HepG2 (cell line): ENCODE measurements around the gene AP3B2.

ENCODE experiments used
- MAZ ChIP-seq, 2 experiments: sonication (generic) in 1 of 2; formaldehyde crosslinking in 1 of 2; IDR thresholded peaks; 2 replicates each; pipeline versions ENCODE4 v1.5.0 to v1.6.1; 2012 to 2020; ENCODE audit warnings: low read depth in 2 of 2, mild to moderate bottlenecking in 2 of 2, borderline replicate concordance in 1 of 2, improper control_type of control experiment in 1 of 2, low read length in 1 of 2, missing genetic modification reagents in 1 of 2, moderate library complexity in 1 of 2
- YEATS4 ChIP-seq: sonication (generic); formaldehyde crosslinking; IDR thresholded peaks from 2 replicates; pipeline ENCODE4 v1.4.0; 2020; ENCODE audit warnings: missing genetic modification reagents, borderline replicate concordance

DNA sequence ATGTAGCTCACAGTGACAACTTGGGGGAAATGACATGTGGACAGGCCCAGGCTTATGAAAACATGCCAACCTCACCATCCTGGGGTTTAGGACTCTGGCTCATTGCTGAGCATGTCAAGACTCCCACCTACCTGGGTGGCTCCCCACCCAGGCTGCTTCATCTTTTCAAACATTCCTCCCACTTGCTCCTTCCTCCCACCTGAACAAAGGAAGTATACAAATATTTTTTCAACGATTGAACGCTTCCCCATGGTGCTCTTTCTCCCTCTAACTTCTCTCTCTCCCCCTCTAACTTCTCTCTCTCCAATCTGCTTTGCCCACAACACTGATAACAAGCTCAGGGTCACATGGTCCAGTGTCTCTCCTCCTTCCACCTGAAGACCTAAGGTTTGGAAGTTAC lies 34.8 kb downstream of the AP3B2 start:
- TF ChIP-seq MAZ (IDR thresholded peaks at IDR 0.05; ENCODE audit: borderline replicate concordance, low read depth, low read length) (no peak), MAZ (CRISPR knock-in tag; IDR thresholded peaks at IDR 0.05; ENCODE audit: low read depth) (no peak), YEATS4 (CRISPR knock-in tag) (no peak)
